Dedifferentiated amniotic fluid mesenchymal stem cell (primary cell): ENCODE measurements around the gene TDRD12.
"Not testable (repeated sequence)": the region's sequence is repeated elsewhere in the genome, so short reads cannot be mapped to it uniquely, and the experiment has no call there.

Experiments used
- DNase-seq: peaks from one replicate; pipeline ENCODE4 v3.0.0-alpha.2; 2016; ENCODE audit errors: extremely low spot score

Gene TDRD12

DNA sequence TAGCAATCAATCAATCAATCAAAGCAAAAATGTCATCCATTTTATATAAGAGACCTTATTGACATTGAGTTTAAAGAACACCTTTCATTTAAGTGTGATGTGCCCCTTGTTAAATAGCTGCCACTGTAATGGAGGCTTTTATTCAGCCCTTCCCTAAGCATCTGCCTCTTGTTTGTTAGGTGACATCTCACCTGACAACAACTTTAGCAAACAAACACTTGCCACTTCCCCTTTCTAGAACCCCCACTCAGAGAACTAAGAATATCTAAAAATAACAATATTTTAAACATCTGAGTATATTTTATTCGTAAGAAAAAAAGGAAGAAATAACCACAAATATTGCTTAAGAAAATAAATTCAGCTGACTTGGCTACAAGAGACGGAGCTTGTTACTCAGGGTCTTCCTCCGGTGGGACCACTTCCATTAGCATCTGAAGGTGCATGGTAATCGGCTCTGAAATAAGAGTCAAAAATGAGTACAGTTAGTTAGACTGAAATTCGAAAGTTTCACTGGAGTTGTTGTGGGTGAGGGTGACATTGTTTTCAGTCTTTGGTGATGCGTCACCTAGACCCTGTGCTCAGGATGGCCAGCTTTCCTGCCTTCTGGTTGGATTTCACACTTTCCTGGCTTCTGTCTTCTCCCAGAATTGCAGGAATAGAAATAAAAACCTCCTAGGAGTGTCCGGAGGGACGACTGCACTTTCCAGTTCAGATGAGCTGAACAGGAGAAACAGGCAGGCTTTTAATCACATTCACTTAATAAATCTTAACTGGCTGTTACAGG is 110.9 kb downstream of the TDRD12 start:
- no peak for DNase-seq

GRCh38 chr19:32831611-32832010 is 112.0 kb downstream of the TDRD12 start:
- no peak for DNase-seq

- not testable (repeated sequence) for DNase-seq
These were observed 112.5 kb downstream of the TDRD12 start for GRCh38 chr19:32832094-32832493.

DNA sequence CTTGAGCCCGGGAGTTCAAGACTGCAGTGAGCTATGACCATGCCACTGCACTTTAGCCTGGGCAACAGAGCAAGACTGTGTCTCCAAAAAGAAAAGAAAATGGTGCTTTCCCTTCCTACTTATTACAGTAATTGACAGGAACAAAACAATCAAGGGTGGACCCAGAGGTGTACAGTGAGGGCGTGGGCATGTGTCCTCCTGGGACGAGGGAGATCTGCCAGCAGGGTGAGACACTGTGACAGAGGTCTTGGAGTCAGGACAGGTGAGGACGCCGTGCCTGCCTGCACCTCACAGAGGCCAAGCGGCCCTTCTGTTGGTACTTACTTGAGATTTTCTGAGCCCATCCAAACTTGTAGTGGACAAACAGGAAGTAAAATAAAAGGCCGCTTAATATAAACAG is 113.3 kb downstream of the TDRD12 start:
- DNase-seq: not testable (repeated sequence)

DNA sequence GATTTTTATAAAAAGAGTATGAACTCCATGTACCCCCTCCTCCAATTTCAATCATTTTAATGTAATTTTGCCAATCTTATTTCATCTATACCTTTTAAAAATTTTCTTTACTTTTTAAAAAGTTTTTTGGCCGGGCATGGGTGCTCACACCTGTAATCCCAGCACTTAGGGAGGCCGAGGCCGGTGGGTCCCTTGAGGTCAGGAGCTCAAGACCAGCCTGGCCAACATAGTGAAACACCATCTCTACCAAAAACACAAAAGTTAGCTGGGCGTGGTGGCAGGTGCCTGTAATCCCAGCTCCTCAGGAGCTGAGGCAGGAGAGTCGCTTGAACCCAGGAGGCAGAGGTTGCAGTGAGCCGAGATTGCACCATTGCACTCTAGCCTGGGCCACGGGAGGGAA is 113.8 kb downstream of the TDRD12 start:
- DNase-seq: not testable (repeated sequence)

DNA sequence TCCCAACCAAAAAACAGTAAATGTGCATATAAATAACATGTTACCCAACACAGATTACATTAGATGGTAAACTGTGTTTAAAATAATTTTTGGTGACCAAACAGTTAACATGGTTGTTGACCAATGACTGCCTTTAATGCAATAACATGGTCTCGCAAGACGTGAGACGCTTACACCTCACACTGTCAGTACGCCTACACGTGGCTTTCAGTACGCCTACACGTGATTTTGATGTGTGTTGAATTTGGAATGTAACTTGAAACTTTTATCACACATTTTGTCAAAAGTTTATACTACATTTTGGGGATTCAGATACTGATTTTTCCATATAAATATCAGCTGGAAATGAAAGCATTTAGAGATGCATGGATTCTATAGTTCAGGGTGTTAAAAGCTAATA is 118.0 kb downstream of the TDRD12 start:
- DNase-seq: no peak

GRCh38 chr19:32842061-32842460 is 122.5 kb downstream of the TDRD12 start:
- DNase-seq: no peak

DNA sequence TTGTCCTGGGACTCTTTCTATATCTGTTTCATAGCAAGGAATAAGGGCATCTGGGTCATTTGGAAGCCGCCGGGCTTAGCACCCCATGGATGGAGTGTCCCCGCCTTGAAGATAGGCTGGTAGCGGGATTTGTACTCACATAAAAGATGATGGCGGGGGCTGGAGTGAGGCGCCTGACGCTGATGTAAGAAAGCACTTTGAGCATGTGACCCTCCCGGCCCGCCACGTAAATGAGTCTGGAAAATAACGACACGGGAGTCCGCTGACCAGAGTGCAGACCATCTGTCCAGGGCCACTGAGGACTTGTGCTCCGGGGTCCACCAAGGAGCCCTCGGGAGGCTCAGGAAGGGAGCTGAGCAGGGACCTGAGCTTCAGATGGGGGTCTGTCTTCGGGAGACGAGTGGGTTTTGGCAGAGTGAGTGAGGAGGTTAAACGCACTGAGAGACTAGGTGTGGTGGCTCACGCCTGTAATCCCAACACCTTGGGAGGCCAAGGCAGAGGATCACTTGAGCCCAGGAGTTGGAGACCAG is 124.2 kb downstream of the TDRD12 start:
- no peak for DNase-seq

DNA sequence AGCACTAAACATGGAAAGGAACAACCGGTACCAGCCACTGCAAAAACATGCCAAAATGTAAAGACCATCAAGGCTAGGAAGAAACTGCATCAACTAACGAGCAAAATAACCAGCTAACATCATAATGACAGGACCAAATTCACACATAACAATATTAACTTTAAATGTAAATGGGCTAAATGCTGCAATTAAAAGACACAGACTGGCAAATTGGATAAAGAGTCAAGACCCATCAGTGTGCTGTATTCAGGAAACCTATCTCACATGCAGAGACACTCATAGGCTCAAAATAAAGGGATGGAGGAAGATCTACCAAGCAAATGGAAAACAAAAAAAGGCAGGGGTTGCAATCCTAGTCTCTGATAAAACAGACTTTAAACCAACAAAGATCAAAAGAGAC is 128.5 kb downstream of the TDRD12 start:
- not testable (repeated sequence) for DNase-seq

DNA sequence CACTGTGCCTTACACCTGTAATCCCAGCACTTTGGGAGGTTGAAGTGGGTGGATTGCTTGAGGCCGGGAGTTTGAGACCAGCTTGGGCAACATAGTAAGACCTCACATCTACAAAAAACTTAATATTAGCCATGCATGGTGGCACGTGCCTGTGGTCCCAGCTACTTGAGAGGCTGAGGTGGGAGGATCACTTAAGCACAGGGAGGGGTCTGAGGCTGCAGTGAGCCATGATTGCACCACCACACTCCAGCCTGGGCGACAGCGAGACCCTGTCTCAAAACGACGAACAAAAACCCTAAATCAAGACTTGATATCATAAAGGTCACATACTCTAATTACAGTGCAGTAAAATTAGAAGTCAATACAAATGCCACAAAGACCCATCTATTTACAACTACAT is 132.6 kb downstream of the TDRD12 start:
- DNase-seq: no peak

DNA sequence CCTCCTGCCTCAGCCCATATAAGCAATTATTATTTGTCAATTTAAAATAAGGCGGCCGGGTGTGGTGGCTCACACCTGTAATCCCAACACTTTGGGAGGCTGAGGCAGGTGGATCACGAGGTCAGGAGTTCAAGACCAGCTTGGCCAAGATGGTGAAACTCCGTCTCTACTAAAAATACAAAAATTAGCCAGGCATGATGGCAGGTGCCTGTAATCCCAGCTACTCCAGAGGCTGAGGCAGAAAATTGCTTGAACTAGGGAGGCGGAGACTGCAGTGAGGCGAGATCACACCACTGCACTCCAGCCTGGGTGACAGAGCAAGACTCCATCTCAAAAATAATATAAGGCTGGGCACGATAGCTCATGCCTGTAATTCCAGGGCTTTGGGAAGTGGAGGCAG is 137.3 kb downstream of the TDRD12 start:
- not testable (repeated sequence) for DNase-seq

DNA sequence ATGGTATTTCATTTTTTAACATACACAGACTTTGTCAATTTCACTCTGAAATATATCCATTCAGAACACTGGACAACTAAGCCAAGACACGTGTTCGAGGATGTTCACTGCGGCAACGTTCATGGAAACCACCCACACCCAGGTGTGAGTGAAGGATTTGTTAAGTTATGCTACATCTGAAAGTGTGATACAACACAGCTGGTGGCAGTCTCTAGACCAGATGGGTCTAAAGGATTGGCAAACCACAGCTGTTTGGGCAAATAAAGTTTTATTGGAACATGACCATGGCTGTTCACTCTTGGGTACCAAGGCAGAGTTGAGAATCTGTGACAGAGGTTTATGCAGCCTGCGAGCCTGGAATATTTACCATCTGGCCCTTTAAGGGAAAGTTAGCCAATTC is 138.0 kb downstream of the TDRD12 start:
- DNase-seq: no peak

DNA sequence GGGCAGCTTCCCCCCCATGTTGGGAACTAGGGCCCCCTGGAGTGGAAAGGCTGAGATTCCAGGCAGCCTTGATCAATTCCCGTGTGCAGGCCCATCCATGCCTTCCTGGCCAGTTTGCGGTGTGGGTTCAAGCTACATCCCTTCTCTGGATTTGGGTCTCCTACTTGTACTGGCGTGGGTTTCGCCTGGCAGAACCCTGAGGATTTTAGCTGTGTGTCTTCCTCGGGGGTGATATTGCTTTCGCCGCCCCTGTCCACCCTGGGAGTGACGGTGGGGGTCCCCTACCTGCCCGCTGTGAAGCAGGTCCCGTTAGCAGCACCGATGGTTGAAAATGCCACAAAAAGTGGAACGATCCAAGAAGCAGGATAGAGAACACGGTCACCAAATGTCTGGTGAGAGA is 138.6 kb downstream of the TDRD12 start:
- DNase-seq: no peak

- no peak for DNase-seq
These were observed 139.0 kb downstream of the TDRD12 start for GRCh38 chr19:32858559-32858958.

GRCh38 chr19:32859591-32859990 is 140.0 kb downstream of the TDRD12 start:
- no peak for DNase-seq

DNA sequence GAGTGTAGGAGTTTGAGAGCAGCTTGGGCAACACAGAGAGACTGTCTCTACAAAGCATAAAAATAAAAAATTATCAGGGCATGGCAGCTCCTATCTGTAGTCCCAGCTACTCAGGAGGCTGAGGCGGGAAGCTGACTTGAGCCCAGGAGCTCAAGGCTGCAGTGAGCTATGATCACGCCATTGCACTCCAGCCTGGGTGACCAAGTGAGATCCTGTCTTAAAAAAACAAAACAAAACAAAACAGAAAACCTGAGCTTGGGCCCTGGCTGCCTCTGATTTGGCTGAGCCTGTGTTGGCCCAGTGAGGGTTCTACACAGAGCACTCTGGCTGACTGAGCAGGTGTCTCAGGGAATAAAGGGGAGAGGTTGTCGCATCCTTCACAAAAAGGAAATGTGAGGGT is 142.0 kb downstream of the TDRD12 start:
- no peak for DNase-seq

- no peak for DNase-seq
These were observed 142.6 kb downstream of the TDRD12 start for GRCh38 chr19:32862173-32862572.

DNA sequence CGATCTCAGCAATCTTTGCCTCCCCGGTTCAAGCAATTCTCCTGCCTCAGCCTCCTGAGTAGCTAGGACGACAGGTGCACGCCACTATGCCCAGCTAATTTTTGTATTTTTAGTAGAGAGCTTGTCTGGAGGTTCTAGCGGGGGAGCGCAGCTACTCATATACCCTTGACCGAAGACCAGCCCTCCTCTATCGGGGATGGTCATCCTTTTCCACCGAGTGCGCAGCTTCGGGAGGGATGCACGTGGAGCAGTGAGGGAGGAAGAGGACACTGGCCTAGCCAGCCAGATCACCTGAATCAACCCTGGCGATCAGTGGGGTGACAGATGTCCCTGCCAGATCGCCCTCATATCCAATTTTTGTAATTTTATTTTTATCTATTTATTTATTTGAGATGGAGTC is 143.2 kb downstream of the TDRD12 start:
- no peak for DNase-seq

DNA sequence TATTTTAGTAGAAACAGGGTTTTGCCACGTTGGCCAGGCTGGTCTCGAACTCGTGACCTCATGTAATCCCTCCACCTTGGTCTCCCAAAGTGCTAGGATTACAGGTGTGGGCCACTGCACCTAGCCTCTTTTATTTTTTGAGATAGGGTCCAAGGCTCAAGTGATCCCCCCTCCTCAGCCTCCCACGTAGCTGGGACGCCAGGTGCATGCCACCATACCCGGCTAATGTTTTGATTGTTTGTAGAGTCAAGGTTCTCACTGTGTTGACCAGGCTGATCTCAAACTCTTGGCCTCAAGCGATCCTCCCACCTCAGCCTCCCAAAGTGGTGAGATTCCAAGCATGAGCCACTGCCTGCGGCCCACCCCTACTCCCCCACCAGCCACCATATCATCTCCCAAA is 143.7 kb downstream of the TDRD12 start:
- no peak for DNase-seq

GRCh38 chr19:32863841-32864240 is 144.3 kb downstream of the TDRD12 start:
- DNase-seq: no peak

DNA sequence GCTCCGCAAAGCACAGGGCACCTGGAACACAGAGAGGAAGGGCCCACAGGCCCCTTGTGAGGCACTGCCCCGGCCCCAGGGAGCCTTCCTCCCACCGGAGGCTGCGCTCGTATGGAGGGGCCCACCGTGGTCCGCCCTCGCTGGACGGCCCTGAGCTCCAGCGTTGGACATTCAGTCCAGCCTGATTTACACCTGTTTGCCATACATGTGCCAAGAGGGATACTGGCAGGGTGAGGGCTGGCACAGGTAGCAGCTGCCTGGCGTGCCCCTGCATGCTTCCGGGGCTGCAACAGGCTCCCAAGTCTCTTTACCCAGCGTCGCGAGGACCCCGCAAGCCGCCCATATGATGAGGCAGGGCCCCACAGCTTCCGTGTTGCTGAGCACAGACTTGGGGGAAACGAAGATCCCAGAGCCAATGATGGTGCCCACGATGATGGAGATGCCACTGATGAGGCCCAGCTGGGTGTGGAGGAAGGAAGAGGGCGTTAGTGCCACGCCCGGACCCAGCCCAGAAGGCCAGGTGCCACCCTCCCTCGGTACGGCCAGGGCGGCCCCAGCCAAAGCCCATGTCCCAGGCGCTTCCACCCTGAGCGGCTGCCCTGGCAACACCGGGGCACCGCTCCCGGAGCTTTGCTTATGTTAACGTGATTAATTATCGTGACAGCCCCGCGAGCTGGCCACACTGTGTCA is 144.9 kb downstream of the TDRD12 start:
- DNase-seq: no peak

DNA sequence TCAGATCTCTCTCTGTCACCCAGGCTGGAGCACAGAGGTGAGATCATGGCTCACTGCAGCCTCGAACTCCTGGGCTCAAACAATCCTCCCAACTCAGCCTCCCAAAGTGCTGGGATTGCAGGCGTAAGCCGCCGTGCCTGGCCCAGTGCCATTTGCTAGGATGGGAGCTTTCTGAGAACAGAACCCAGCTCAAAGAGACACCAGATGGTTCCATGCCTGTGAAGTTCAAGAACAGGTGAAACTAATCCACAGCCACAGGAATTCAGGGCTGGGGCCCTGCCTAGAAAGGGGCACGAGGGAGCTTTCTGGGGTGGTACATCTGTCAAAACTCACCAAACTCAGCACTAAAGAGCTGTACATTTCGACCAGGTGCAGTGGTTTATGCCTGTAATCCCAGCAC is 145.8 kb downstream of the TDRD12 start:
- DNase-seq: no peak

GRCh38 chr19:32866061-32866460 is 146.5 kb downstream of the TDRD12 start:
- no peak for DNase-seq
